IMR-90 (cell line): ENCODE measurements around the gene COG3. TPM values are rescaled to one million over a fixed set of nuclear protein-coding genes. Genes with fewer than 3 reads are reported as not detected.

Experiments
- ATAC-seq: fragments of 200-7000 bp; cut with Tn5 transposase; 2 replicates; pipeline ENCODE4 v1.9.1; 2020; ENCODE audit warnings: low read depth, mild to moderate bottlenecking, moderate library complexity
- BruUV-seq: library from RNA; stranded (reverse); fragments of 400-500 nt; replicated peaks from 2 replicates; lab custom pipeline; 2021; lab: Mats Ljungman, UMichigan
- CTCF ChIA-PET: fragments of 300-600 bp; formaldehyde crosslinking; extraction: SDS; loops from one replicate; lab custom pipeline; 2021; ENCODE audit warnings: antibody characterized with exemption; lab: Yijun Ruan, JAX
- POLR2A ChIA-PET: fragments of 300-600 bp; sonication (Branson Sonifier 250); formaldehyde crosslinking; loops from one replicate; lab custom pipeline; 2022; ENCODE audit warnings: antibody characterized with exemption; ENCODE audit not compliant: unreplicated experiment; lab: Charles Lee
- DNase-seq: peaks from one replicate; pipeline ENCODE4 v3.0.0; 2013
- H2AFZ ChIP-seq: replicated peaks from 2 replicates; pipeline ENCODE3; 2013; ENCODE audit warnings: low read length, mild to moderate bottlenecking; ENCODE audit not compliant: poor library complexity
- H2AK5ac ChIP-seq: 2 replicates; pipeline ENCODE4 v1.6.1; 2013; ENCODE audit warnings: low read depth, low read length, inconsistent platforms
- H2AK9ac ChIP-seq: replicated peaks from 2 replicates; pipeline ENCODE3; 2013; ENCODE audit warnings: mild to moderate bottlenecking, low read depth, low read length, moderate library complexity; ENCODE audit not compliant: poor library complexity
- H2BK120ac ChIP-seq: 2 replicates; pipeline ENCODE4 v1.6.1; 2013; ENCODE audit warnings: low read depth, low read length, inconsistent platforms
- H2BK15ac ChIP-seq: 3 replicates; pipeline ENCODE4 v1.6.1; 2013; ENCODE audit warnings: low read depth, low read length, inconsistent platforms
- H2BK20ac ChIP-seq: 2 replicates; pipeline ENCODE4 v1.6.1; 2013; ENCODE audit warnings: low read depth, mild to moderate bottlenecking, inconsistent platforms, low read length, moderate library complexity
- H2BK5ac ChIP-seq: 2 replicates; pipeline ENCODE4 v1.6.1; 2013; ENCODE audit warnings: mild to moderate bottlenecking, low read depth, low read length, inconsistent platforms; ENCODE audit not compliant: poor library complexity, severe bottlenecking
- H3K14ac ChIP-seq: replicated peaks from 2 replicates; pipeline ENCODE4 v1.6.1; 2013; ENCODE audit warnings: low read depth, low read length, inconsistent platforms
- H3K18ac ChIP-seq: 2 replicates; pipeline ENCODE4 v1.6.1; 2013; ENCODE audit warnings: low read depth, low read length, control low read depth
- H3K23ac ChIP-seq: 2 replicates; pipeline ENCODE4 v1.6.1; 2013; ENCODE audit warnings: low read depth, low read length, inconsistent platforms
- H3K27ac ChIP-seq: 2 replicates; pipeline ENCODE4 v1.5.1; 2013; ENCODE audit warnings: mild to moderate bottlenecking, control low read depth, low read length; ENCODE audit not compliant: insufficient read depth
- H3K27me3 ChIP-seq: 2 replicates; pipeline ENCODE4 v1.6.1; 2013; ENCODE audit warnings: low read length; ENCODE audit not compliant: control insufficient read depth, insufficient read depth
- H3K36me3 ChIP-seq: 2 replicates; pipeline ENCODE4 v1.6.1; 2013; ENCODE audit warnings: low read length, mixed read lengths; ENCODE audit not compliant: control insufficient read depth, insufficient read depth
- H3K4ac ChIP-seq: 2 replicates; pipeline ENCODE4 v1.6.1; 2013; ENCODE audit warnings: low read depth, low read length, inconsistent platforms
- H3K4me1 ChIP-seq: 2 replicates; pipeline ENCODE4 v1.6.1; 2013; ENCODE audit warnings: low read length, mixed read lengths; ENCODE audit not compliant: control insufficient read depth, insufficient read depth
- H3K4me2 ChIP-seq: 2 replicates; pipeline ENCODE4 v1.6.1; 2013; ENCODE audit warnings: low read depth, mild to moderate bottlenecking, control low read depth, low read length, moderate library complexity
- H3K4me3 ChIP-seq: 2 replicates; pipeline ENCODE4 v1.5.1; 2013; ENCODE audit warnings: low read depth, mild to moderate bottlenecking, control low read depth, low read length, moderate library complexity; ENCODE audit not compliant: insufficient read depth
- H3K56ac ChIP-seq: 2 replicates; pipeline ENCODE4 v1.6.1; 2013; ENCODE audit warnings: low read length, inconsistent platforms; ENCODE audit not compliant: insufficient read depth; ENCODE audit errors: extremely low read depth
- H3K79me1 ChIP-seq, 2 experiments: 2 replicates each; pipeline ENCODE4 v1.6.1; 2013; ENCODE audit warnings: low read length in 2 of 2, inconsistent platforms in 1 of 2, low read depth in 1 of 2
- H3K9ac ChIP-seq: 2 replicates; pipeline ENCODE4 v1.6.1; 2013; ENCODE audit warnings: low read depth, low read length, control low read depth
- H3K9me1 ChIP-seq: 2 replicates; pipeline ENCODE4 v1.6.1; 2013; ENCODE audit warnings: low read length, inconsistent platforms; ENCODE audit not compliant: insufficient read depth
- H3K9me3 ChIP-seq: 2 replicates; pipeline ENCODE4 v1.6.1; 2013; ENCODE audit warnings: low read length; ENCODE audit not compliant: control insufficient read depth, insufficient read depth
- H4K20me1 ChIP-seq: 2 replicates; pipeline ENCODE4 v1.6.1; 2013; ENCODE audit warnings: low read length, inconsistent platforms; ENCODE audit not compliant: insufficient read depth
- H4K5ac ChIP-seq: 2 replicates; pipeline ENCODE4 v1.6.1; 2013; ENCODE audit warnings: mild to moderate bottlenecking, low read depth, low read length, control low read depth
- H4K8ac ChIP-seq, 2 experiments: 2 replicates each; pipeline ENCODE4 v1.6.1; 2013; ENCODE audit warnings: low read depth in 2 of 2, low read length in 2 of 2, control low read depth in 1 of 2, inconsistent platforms in 1 of 2
- H4K91ac ChIP-seq: 2 replicates; pipeline ENCODE4 v1.6.1; 2013; ENCODE audit warnings: low read depth, low read length, inconsistent platforms; ENCODE audit not compliant: insufficient read depth
- BHLHE40 ChIP-seq: fragments of 150-350 bp; IDR thresholded peaks from 2 replicates; pipeline ENCODE4 v1.6.1; 2016; ENCODE audit warnings: mild to moderate bottlenecking, low read depth, low read length
- CEBPB ChIP-seq: IDR thresholded peaks from 2 replicates; pipeline ENCODE4 v1.6.1; 2012; ENCODE audit warnings: low read depth, low read length, improper control_type of control experiment
- CHD1 ChIP-seq: IDR thresholded peaks from 2 replicates; pipeline ENCODE4 v1.6.1; 2012; ENCODE audit warnings: low read depth, low read length, improper control_type of control experiment
- FOS ChIP-seq: fragments of 150-350 bp; IDR thresholded peaks from 2 replicates; pipeline ENCODE4 v1.6.1; 2016; ENCODE audit warnings: low read depth, low read length
- MAZ ChIP-seq: IDR thresholded peaks from 2 replicates; pipeline ENCODE4 v1.6.1; 2012; ENCODE audit warnings: low read depth, mild to moderate bottlenecking, low read length, improper control_type of control experiment, moderate library complexity, borderline replicate concordance
- NFE2L2 ChIP-seq: fragments of 150-350 bp; IDR thresholded peaks from 2 replicates; pipeline ENCODE4 v1.6.1; 2016; ENCODE audit warnings: low read depth, mild to moderate bottlenecking, low read length
- POLR2A ChIP-seq: IDR thresholded peaks from 2 replicates; pipeline ENCODE4 v1.6.1; 2012; ENCODE audit warnings: mild to moderate bottlenecking, low read depth, low read length
- RAD21 ChIP-seq: IDR thresholded peaks from 2 replicates; pipeline ENCODE4 v1.6.1; 2012; ENCODE audit warnings: low read length, improper control_type of control experiment
- RCOR1 ChIP-seq: IDR thresholded peaks from 2 replicates; pipeline ENCODE4 v1.6.1; 2012; ENCODE audit warnings: mild to moderate bottlenecking, low read length, improper control_type of control experiment; ENCODE audit not compliant: insufficient replicate concordance
- RFX5 ChIP-seq: IDR thresholded peaks from 2 replicates; pipeline ENCODE4 v1.8.0; 2012; ENCODE audit warnings: low read depth, mild to moderate bottlenecking, low read length, moderate library complexity
- SMC3 ChIP-seq: fragments of 150-350 bp; IDR thresholded peaks from 2 replicates; pipeline ENCODE4 v1.6.1; 2016; ENCODE audit warnings: low read depth, mild to moderate bottlenecking, antibody characterized with exemption, low read length, moderate library complexity
- WGBS, 2 experiments: methylation state at CpG; one replicate each; pipeline versions ENCODE4 v1.1.5 to v1.1.7; 2013; ENCODE audit warnings: missing lambda C conversion rate in 2 of 2; ENCODE audit not compliant: insufficient read length in 1 of 2; ENCODE audit errors: extremely low coverage in 2 of 2; 5-methylcytosine and 5-hydroxymethylcytosine counted together
- dilution Hi-C: fragments of 300-500 bp; cut with HindIII; formaldehyde crosslinking; loops from one replicate; pipeline ENCODE4 v1.14.3; 2018; ENCODE audit warnings: low sequenced_read_pairs; ENCODE audit not compliant: unreplicated experiment
- in situ Hi-C: fragments of 300-500 bp; cut with MboI; formaldehyde crosslinking; loops from 3 replicates; pipeline ENCODE4 v1.14.3; 2019; ENCODE audit warnings: low sequenced_read_pairs, inconsistent platforms, mixed read lengths
- intact Hi-C: fragments of 100-400 bp; cut with micrococcal nuclease; formaldehyde crosslinking; loops from 2 replicates; pipeline ENCODE4 v1.10.0; 2022
- polyA plus RNA-seq, 3 experiments: library from polyadenylated mRNA; depleted of rRNA; stranded (reverse); fragments of >200 nt; gene quantifications; 2 replicates each; pipeline ENCODE4 v1.2.3, GENCODE V29; 2012; ENCODE audit warnings: low replicate concordance in 1 of 3
- total RNA-seq: library from RNA; depleted of rRNA; stranded (reverse); fragments of >200 nt; gene quantifications from 2 replicates; pipeline ENCODE4 v1.2.3, GENCODE V29; 2012
- TF ChIP-seq, protein P1 (sequence below): conservative IDR thresholded peaks from 2 replicates; pipeline ENCODE4 v1.5.1; 2012; ENCODE audit warnings: mild to moderate bottlenecking, low read depth, low read length, improper control_type of control experiment
- TF ChIP-seq, protein P2 (sequence below): fragments of 150-350 bp; IDR thresholded peaks from 2 replicates; pipeline ENCODE4 v1.6.1; 2016; ENCODE audit warnings: low read depth, mild to moderate bottlenecking, low read length, moderate library complexity, borderline replicate concordance
- TF ChIP-seq, protein P3 (sequence below): fragments of 150-350 bp; IDR thresholded peaks from 2 replicates; pipeline ENCODE4 v1.6.1; 2017; ENCODE audit warnings: mild to moderate bottlenecking, antibody characterized with exemption, low read length, low read depth

COG3 gene
- total and polyA plus RNA-seq, 2 of the 4 experiments (the other 2 are of a cell fraction) = 21.7 to 31.9 TPM

DNA sequence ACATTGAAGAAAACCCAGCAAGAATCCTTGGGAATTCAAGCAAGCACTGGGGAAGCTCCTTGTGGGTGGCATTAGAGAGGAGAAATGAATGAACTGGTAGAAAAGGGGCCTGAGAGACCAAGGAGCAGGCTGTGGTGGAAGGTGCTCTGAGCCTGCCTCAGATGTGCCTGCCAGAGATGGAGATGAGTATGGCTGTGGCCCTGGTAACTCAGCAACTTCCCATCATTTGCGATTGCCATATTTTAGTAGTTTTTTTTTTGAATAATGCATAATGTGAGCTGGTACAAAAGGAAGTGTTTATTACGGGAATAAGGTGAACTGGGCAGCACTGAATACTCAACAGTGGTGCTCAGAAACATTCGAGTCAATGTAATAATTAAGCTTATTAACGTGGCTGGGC lies 111.7 kb downstream of the COG3 start:
- H3K4ac ChIP-seq = no peak overlapping the region
- dilution Hi-C loops (no loop called here), intact Hi-C loops (no loop called here), in situ Hi-C loops (no loop called here)
- H3K56ac ChIP-seq = no peak overlapping the region
- no peak overlapping the region for H3K4me3 ChIP-seq
- no peak overlapping the region for H2BK20ac ChIP-seq
- no peak overlapping the region for H3K23ac ChIP-seq
- H2AFZ ChIP-seq = no peak overlapping the region
- no peaks in the 10 kb centered on the region for H4K20me1 ChIP-seq
- no peaks in the 10 kb centered on the region for H3K36me3 ChIP-seq
- H3K27me3 ChIP-seq = peaks cover 15% of the 10 kb centered on the region
- H3K9ac ChIP-seq = no peak overlapping the region
- DNase-seq (no peak), ATAC-seq (no peak)
- no peak overlapping the region for H4K8ac ChIP-seq
- no peaks in the 10 kb centered on the region for H3K9me3 ChIP-seq
- H4K91ac ChIP-seq = no peak overlapping the region
- CTCF ChIA-PET = no interaction called here
- no peak overlapping the region for H2BK15ac ChIP-seq
- POLR2A ChIA-PET = no interaction called here
- H3K27ac ChIP-seq = no peak overlapping the region
- no CpG with 5 or more reads among the region's 4 CpGs for WGBS, 2 experiments
- H3K79me1 ChIP-seq = no peaks in the 10 kb centered on the region
- no peak overlapping the region for H2AK5ac ChIP-seq
- H3K9me1 ChIP-seq = no peaks in the 10 kb centered on the region
- no peak overlapping the region for H2AK9ac ChIP-seq
- no peak overlapping the region for H3K14ac ChIP-seq
- no peak overlapping the region for H2BK120ac ChIP-seq
- no peak overlapping the region for H3K18ac ChIP-seq
- no peak overlapping the region for H3K4me2 ChIP-seq
- TF ChIP-seq POLR2A (no peak), RCOR1 (no peak), CEBPB (no peak), CHD1 (no peak), NFE2L2 (no peak), MAZ (no peak), RFX5 (no peak), FOS (no peak), BHLHE40 (no peak), RAD21 (no peak), SMC3 (no peak)
- TF ChIP-seq, protein P1, sequence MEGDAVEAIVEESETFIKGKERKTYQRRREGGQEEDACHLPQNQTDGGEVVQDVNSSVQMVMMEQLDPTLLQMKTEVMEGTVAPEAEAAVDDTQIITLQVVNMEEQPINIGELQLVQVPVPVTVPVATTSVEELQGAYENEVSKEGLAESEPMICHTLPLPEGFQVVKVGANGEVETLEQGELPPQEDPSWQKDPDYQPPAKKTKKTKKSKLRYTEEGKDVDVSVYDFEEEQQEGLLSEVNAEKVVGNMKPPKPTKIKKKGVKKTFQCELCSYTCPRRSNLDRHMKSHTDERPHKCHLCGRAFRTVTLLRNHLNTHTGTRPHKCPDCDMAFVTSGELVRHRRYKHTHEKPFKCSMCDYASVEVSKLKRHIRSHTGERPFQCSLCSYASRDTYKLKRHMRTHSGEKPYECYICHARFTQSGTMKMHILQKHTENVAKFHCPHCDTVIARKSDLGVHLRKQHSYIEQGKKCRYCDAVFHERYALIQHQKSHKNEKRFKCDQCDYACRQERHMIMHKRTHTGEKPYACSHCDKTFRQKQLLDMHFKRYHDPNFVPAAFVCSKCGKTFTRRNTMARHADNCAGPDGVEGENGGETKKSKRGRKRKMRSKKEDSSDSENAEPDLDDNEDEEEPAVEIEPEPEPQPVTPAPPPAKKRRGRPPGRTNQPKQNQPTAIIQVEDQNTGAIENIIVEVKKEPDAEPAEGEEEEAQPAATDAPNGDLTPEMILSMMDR = no peak
- TF ChIP-seq, protein P2, sequence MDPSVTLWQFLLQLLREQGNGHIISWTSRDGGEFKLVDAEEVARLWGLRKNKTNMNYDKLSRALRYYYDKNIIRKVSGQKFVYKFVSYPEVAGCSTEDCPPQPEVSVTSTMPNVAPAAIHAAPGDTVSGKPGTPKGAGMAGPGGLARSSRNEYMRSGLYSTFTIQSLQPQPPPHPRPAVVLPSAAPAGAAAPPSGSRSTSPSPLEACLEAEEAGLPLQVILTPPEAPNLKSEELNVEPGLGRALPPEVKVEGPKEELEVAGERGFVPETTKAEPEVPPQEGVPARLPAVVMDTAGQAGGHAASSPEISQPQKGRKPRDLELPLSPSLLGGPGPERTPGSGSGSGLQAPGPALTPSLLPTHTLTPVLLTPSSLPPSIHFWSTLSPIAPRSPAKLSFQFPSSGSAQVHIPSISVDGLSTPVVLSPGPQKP = no peak
- TF ChIP-seq, protein P3, sequence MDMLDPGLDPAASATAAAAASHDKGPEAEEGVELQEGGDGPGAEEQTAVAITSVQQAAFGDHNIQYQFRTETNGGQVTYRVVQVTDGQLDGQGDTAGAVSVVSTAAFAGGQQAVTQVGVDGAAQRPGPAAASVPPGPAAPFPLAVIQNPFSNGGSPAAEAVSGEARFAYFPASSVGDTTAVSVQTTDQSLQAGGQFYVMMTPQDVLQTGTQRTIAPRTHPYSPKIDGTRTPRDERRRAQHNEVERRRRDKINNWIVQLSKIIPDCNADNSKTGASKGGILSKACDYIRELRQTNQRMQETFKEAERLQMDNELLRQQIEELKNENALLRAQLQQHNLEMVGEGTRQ = no peak
- BruUV-seq = no TSS peak
- H4K5ac ChIP-seq = no peak overlapping the region
- no peak overlapping the region for H2BK5ac ChIP-seq
- H3K4me1 ChIP-seq = no peaks in the 10 kb centered on the region
